Measurements from ENCODE around the gene FARS2.

FARS2 gene

DNA sequence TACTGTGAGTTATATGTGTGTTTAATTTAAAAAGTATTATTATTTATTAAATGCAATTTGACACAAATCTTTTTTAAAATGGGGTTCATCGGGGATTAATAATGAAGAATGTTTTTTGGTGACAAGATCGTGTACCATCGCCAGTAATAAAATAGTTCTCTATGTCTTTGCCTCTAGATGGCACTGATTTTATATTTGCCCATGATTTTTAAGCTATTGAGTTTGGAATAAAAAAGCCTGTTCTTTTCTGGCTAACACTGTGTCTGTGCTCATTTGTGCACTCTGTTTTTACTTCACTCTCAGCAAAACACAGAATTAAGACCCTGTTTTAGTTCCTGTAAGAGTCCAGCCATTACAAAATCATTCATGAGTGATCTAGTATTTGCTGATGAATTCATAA lies 127.0 kb downstream of the FARS2 start:
- no peak for DNase-seq

DNA sequence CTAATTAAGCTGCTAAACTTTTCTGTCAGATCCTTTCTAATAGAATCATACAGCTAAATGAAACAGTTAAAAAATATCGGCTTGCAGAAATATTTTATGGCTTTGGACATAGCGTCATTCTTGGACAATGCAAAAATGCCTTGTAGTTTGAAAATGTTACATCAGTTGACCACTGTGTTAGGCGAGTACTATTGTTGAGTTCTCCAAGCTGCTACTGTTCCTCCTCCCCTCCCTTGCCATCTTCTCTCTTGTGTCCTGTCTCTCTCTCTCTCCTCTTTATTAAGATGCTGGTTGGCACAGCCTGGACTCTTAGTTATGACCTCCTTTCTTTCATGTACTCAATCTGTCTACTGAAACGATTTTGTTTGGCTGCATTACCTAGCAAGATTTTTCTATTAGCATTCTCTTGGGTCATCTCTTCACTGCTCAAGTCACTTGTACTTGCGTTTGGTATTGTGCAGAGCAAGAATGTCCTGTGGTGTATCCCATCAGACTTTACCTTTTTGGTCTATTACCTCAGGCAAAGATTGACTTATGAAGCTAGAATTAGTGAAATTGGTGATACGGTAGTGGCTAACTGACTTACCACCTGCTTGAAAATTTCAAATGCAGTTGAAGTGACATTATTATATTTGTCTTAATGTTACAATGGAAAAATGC lies 127.9 kb downstream of the FARS2 start:
- DNase-seq: no peak

DNA sequence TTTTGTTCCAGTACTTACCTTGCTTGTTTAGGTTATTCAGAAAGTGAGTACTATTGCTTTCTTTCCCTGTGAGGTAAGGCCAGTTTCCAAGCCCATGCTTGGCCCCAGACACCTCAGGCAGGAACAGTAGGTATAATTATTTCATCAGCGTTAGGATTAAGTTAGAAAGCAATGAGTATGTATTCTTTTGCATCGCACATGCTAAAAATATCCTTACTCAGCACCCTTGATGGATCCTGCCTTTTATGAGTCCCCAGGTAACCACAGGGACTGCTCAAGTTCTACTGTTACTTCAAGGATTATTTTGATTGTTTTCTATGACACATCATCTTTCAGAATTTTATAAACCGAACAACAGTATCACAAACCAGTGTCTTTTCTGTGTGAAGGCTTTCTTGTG lies 128.9 kb downstream of the FARS2 start:
- no peak for DNase-seq

DNA sequence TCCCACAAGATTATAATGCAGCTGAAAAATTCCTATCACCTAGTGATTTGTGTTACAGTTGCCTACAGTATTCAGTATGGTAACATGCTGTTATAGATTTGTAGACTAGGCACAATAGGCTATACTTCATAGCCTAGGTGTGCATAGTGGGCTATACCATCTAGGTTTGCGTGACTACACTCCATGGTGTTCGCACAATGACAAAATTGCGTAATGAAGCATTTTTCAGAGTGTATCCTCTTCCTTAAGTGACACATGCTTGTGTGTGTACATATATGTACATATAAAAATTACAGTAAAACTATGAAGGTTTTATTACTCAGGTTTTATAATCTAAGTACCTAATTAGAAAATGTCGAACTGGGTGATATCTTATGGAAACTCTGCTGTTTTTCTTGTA lies 133.0 kb downstream of the FARS2 start:
- no peak for DNase-seq

DNA sequence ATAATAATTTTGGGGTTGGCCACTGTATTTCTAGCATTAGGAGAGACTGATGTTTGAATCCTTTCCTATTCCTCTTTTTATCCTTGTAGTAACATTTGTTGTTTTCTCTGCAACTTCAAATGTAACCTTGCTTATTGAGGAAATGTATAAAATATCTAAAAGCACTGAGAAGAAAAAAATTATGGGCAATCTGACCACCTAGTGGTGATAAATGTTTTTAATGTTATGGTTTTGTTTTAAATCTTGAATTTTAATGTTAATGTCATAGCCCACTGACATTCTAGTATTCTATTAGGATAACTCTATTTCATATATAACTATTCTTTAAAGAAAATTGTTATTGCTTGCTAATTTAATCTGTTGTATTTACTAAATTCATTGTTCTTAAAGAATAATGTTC lies 134.4 kb downstream of the FARS2 start:
- DNase-seq: no peak

DNA sequence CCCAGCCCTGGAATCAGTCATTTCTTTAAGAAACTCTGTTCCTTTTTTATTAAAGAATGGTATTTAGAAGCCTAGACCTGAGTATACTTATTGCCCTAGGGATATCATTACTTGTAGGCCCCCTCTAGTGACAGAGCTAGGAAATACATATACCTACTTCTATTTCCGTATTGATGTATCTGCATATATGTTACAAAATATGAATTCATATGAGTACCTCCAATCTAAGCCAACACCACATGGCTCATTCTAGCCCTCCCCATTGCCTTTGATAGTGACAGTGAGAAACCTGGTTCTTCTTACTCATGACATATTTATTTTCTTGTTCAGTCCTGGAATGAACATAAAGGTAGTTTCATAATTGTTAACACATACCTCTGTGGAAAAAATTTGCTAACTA lies 137.2 kb downstream of the FARS2 start:
- DNase-seq: peak; percentile 45

DNA sequence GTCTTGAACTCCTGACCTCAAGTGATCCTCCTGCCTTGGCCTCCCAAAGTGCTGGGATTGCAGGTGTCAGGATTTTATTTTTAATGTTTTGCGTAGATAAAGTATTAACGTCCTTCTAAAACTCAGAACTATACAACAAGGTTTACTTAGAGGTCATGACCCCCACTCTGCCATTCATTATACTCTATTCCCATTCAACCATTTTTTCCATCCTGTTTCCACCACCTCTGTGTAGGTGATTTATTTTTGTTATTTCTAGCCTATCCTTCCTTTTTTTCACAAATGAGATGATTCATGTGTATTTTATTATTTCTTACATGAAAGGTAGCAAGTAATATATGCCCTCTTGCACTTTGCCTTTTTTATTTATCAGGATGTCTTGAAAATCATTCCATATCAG lies 138.1 kb downstream of the FARS2 start:
- no peak for DNase-seq

DNA sequence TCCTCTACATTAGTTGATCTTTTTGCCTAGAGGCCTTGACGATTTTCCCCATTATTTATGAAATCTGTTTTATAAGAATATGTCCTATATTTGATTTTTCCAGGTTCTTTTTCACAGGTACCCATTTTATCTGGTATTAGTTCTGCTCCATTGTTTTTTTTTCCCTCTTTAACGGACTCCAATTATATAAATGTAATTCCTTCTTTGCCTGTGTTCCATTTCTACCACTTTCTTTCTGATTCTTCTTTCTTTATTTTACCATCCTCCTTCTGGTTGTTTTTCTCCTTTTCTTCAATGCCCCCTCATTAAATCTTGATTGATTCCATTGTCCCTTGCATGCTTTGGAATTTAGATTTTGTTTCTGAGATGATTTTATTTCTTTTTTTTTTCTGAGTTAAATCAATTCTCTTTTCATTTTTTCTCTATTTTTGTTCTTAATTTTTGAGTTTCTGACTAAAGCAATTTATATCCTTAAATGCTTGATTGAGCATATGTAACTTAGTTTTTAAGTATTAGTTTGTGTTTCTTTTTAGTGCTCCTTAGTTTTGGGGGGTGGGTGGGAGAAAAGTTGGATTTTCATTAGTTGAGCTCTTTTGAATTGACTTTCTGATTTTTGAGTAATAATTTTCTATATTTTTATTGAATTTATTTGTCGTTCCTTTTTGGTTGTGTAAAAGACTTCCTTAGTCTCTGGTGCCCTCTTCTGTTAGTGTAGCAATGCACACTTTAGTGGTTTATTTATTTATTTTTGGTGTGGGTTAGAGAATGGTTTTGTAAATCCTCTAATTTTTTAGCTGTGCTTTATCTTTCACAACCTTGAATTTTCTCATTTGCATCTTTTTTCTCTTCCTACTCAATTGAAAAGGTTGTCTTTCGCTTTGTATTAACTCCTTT lies 140.8 kb downstream of the FARS2 start:
- no peak for DNase-seq

DNA sequence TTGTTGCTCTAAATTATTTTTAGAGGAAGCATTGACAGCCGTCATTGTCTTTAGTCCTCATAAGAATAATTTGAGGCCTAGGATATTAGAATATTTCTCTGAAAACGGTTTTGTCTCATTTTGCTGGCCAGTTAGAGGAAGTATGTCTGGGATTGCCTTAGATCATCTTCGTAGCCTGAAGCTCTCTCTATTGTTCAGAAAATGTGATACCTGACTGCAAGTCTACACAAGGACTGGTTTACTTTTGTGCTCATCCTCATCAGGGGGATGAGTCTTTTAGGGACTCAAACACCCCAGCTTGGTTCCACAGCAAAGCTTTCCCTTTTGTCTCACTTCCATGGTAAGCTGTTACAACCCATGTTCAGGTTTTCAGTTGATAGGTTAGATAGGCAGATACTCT lies 141.8 kb downstream of the FARS2 start:
- no peak for DNase-seq

DNA sequence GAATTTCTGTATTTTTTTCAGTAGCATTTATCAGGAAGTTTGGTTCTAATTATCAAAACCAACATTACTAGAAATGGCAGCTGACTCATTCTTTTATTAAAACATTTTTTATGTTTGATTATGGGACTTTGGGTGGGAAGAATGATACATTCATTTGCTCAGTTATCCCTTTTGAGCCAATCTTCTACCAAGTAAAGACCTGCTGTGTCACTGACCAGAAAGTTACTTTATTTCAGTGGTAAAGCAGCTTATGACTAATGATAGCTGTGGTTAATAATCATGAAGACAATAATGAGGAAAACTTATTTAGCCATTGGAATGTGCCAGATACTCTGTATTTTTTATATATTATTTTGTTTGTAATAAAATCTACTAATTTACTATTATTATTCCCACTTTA lies 142.3 kb downstream of the FARS2 start:
- peak; percentile 54 for DNase-seq

DNA sequence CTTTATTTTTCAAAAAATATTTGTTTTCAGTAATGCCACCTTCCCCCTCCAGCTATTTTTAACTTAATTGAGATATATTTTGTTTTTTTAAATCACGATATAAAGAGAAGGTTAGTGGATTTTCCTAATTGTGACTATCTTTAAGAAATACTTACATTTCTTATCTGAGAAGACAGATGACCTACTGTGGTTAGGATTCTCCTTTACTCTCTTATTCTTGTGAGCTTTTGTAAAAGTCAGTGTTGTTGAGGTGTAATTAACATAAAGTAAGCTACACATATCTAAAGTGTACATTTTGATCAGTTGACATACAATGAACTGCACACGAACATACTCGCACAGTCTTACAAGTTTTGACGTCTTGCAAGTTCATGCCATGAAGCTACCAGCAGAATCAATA lies 144.7 kb downstream of the FARS2 start:
- no peak for DNase-seq

DNA sequence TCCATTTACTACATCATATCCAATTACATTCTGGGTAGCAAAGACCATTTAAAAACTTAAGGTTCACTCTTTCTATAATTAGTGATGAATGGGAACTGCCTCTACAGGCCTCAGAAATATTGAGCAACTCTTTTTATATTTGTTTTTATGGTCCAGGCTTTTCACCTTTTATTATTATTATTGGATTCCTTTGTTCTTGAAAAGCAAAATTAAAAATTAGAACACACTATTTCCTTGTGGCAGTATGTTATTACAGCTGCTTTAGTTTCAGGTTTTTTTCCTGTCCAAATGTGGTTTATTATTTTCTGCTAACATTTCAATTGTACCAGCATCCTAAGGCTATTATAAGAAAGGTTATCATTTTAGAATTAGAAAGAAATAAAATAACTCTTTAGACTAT lies 150.1 kb downstream of the FARS2 start:
- DNase-seq: no peak

DNA sequence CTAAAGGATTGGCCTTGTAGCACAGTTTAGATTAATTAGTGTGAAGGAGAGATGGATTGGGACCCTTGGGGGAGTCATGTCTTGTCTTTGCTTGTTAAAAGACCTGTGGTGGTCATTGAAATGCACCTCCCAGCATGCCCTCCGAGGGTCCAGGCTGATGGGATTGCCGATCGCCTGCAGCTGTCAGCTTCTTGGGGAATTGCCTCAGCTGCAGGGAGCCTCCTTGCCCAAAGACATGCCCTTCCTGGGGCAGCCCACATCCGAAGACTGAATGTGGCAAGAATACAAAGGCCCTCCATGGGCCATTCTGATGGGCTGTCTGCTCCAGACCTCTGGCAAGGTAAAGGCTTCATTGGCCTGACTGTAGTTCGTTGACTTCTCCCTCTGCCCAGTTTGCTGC lies 150.7 kb downstream of the FARS2 start:
- DNase-seq: no peak

DNA sequence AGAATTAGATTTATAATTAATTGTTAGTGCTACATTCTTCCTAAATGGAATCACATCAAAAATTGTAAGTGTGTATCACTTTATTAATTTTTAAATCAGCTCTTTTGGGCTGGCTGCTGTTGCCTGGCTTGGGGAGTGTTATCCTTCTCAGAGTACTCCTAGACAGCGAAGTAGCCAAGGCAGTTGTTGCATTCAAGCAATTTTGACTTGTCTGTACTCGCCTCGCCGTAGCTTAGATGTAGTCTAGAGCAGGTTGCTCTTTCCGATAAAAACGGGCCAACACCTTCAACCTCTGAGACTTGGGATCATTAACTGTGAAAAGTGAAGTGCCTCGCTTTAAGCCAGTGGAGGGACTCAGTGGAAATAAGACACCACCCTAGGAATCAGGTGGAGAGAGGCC lies 151.3 kb downstream of the FARS2 start:
- DNase-seq: no peak

DNA sequence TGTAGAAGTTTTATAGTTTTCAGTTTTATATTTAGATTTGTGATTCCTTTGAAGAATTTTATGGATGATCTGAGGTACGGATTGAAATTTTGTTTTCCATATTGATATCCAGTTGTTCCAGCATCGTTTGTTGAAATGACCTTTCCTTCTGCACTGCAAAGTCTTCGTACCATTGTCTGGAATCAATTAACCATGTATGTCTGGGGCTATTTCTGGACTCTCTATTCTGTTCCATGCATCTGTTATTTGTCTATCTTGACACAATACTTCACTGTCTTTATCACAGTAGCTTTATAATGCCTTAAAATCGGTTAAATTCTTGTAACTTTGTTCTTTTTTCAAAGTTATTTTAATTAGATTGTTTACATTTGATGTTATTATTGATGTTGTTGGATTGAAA lies 154.9 kb downstream of the FARS2 start:
- DNase-seq: no peak

DNA sequence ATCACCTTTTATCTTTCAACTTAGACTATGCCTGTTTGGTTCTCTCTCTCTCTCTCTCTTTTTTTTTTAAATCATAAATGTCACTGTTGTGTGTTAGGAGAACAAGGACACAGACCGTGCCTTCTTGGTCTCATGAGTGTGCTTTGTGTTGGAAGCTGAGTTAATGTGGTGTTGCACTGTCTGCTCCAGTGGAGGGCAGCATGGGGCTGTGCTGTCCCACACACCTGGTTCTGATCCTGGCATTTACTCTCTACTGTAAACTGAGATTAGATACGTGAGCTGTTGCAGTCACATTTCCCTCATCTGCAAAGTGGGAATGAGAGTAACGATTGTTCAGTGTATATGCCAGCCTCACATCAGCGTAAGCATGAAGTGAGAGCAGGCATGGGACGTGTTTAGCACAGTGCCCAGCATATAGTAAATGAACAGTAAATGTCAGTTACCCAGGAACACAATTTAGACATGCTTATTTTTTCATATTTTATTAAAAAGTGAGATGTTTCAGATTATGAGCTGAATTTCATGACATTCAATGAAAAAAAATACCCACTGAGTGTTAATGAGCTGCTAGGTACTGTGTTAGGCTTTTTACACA lies 161.1 kb downstream of the FARS2 start:
- peak; percentile 58 for DNase-seq

DNA sequence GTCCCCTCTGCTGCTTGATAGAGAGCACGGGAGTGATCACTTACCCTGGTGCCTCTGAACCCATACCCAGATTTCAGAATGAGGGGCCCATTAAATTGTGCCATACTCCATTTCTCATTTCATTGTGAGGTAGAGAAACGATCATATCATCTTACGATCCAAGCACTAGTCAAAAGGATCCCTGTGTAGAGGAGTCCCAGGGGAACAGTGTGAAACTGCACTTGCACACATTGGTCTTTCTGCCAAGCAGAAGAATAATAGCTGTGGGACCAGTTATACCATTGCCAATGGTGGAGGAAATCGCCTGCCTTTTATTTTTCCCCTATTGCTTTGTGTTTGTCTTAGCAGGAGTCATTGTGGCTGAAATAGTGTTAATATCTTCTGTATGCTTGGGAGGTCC lies 161.9 kb downstream of the FARS2 start:
- DNase-seq: no peak

DNA sequence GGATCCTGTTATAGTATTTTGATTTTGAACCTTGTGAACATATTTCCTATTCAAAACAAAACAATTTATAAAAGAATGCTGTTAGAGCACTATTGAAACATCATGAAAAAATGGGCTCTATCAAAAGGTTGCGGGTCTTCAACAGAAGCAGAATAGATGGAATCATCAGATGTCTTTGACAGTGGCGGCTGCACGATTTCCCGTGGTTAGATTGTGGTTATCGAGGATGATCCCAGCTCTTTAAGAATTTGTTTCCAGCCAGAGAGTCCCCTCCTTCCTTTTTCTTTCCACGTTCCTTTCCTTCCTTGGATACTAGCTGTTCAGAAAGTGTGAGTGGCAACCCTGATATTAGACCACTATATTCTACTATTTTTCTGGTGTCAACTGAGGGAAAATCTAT lies 163.4 kb downstream of the FARS2 start:
- DNase-seq: peak; percentile 61

DNA sequence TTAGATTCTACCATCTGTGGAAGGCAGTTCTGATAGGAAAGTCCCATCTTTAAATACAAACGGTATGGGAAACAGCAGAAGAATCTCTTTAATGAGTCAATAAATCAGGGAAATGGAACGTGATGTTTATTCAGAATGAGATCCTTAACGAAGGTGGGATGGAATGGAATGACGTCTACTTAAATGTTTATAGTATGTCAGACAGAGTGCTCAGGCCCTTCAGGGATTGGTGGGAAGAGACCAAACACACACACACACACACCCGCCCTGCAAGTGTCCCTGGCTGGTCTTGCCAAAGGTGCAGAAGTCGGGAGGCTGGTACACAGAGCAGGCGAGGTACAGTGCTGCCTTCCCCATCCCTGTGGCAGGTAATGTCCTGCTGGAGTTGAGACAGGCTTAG lies 164.0 kb downstream of the FARS2 start:
- peak; percentile 66 for DNase-seq

DNA sequence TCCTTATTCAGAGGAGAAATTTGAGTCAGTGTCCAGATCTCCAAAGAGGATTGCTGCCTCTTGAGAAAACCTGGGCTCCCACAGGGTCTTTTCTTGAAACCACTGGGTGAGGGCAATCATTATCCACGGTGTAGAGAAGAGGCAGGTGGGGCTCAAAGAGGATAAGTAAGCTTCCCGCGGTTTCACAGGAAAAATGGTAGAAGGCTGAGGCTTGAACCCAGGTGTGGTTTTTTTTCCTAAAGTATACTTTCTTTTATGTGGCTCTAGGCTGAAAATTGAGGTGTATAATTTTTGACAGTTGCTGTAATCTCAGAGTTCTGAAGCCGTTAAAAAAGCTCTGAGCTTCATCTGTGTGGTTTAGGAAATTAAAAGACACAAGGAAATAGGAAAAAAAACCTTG lies 164.5 kb downstream of the FARS2 start:
- DNase-seq: no peak

DNA sequence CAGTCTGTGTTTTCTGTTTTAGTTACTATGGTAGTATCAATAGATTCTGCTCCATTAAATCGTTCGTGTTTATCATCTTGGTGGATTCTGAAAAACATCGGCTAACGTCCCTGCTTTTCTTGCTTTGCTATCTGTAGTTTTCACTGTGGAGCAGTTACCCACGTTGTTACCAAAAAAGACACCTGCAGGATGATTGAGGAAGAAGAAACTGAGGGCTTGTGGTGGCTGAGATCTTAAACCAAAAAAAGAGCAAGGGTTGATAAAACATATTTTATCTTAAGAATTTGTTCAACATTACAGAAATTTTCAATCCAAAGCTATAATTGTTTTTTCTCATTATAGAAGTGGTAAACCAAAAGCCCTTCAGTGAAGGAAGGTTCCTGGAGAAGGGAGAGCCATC lies 166.3 kb downstream of the FARS2 start:
- DNase-seq: no peak

DNA sequence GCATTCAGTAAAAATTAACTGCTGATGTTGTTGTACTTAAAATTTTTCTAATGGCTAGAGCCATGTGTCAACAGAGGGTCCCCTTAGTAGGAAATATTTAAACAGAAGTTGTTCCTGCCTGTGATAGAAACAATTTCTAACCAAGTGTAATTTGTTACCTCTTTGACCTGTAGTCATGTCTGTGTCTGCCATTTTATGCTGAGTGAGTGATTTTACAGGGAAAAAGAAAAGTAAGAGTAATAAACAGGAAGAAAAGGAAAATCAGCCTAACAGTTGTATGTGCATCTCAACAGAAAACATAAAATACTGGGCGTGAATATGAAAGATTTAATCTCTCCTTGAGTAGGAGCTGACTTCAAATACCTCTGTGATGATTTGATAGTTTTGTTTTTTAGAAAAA lies 172.0 kb downstream of the FARS2 start:
- DNase-seq: no peak

DNA sequence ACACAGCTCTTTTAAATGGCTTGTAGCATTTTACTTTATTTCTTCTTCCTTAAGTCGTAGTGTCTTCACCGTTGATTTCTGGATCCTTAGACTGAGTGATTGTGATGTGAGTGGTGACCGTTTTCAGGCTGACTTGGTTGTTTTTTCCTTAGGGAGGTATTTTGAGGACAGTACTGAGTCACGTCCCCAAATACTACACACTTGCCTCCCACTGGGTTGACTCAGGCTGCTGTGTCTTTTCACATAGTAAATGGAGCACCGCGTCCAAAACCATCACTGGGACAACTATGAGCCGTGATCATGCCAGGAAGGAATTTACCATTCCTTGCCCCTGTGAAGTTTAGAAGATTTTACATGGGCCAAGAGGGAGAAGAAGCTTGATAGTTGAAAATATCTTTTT lies 174.1 kb downstream of the FARS2 start:
- DNase-seq: peak; percentile 82

DNA sequence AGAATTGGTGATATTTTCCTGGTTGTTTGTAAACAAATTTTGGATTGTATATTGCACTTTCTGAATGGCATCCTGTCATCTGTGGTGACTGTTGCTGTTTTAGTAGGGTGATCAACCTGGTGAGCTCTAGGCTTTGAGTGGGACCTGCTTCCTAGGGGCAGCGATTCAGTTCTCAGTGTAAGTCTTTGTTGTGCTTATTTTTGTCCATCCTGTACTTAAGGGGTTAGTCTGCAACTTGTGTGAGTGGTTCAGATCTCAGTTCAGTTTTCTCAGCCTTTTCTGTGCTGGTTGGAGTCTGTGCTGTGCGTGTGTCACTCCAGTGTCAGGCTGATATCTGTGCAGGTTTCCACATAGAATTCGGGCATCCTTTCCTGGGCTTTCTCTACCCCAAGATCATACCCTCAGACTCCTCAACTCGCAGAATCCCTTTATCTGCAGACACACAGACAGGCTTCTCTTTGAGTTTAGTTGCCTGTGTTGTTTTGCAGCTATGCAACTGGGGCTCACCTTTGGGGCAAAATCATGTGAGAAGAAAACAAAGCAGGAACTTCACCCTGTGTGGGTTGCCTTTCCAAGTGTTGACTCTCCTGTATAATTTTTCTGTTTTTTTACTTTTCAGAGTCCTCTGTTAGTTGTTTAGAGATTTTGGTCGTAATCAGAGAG lies 177.7 kb downstream of the FARS2 start:
- no peak for DNase-seq
